ENCODE measurements around the gene METRN.
"Not testable (repeated sequence)": the region's sequence is repeated elsewhere in the genome, so short reads cannot be mapped to it uniquely, and the experiment has no call there.

Gene METRN

DNA sequence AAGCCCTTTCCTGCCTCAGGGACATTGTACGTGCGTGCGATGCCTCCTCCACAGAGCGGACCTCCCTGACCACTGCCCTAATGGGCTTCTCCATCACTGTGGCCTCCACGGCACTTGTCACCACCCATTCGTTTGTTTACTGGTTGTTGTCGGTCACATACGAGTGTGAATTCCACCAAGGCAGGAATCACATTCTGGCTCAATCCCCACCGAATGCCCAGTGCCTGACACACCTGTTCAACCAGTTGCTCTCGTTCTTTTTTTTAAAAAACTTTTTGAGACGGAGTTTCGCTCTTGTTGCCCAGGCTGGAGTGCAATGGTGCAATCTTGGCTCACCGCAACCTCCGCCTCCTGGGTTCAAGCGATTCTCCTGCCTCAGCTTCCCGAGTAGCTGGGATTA, 23.7 kb upstream of the METRN start:
- not testable (repeated sequence) for DNase-seq (ENCODE audit: low read depth)

DNA sequence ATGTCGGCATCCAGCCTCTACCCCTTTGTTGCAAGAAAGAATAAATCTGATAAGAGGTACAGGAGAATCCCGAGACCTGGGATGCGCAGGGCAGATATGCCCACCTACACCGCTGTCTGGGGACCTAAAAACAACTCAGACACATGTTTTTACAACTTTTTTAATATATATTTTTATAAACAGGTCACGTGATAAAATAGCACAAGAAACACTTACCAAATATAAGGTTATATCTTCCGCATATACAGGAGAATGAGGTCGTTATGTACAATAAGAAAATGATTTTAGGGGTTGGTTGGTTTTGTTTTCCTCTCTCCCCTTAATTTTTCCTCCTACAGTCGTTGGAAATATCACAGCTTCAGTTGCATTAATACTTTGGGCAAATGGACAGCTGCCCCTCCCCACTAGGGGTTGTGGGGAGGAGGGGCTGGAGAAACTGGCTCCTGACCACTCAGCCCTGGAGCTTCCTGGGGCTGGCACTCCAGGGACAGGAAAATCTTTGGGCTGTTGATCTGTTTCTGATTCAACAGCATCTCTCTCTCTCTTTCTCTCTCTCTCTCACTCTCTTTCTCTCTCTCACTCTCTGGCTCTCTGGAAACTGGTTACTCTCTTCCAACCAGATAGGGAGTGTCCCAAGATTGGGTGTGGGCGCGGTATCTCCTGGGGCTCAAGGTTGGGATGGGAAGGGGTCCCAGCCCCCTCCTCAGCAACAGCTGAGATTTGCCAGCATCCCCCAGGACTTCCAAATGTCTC, 22.4 kb upstream of the METRN start:
- DNase-seq (ENCODE audit: low read depth): no peak

DNA sequence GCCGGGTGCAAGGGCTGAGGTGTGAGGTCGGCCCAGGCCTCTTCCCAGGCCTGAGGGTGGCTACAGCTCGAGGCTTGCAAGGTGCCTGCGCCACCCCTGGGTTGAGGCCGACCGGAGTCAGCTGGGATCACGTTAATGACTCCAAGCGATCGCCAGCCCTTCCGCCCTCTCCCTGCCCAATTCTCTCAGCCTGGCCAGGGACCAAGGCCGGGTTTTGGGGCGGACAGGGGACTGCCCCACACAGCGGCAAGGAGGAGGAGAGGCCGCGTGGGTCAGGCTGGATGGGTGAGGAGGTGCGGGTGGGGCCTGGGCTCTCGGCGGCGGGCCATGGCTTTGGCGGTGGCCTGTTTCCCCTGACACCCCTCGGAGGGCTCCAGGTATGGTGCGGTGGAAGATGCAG, 21.6 kb upstream of the METRN start:
- DNase-seq (ENCODE audit: low read depth): no peak

GRCh38 chr16:693766-694165, 21.2 kb upstream of the METRN start:
- no peak for DNase-seq (ENCODE audit: low read depth)

GRCh38 chr16:694187-694862, 20.6 kb upstream of the METRN start:
- no peak for DNase-seq (ENCODE audit: low read depth)

DNA sequence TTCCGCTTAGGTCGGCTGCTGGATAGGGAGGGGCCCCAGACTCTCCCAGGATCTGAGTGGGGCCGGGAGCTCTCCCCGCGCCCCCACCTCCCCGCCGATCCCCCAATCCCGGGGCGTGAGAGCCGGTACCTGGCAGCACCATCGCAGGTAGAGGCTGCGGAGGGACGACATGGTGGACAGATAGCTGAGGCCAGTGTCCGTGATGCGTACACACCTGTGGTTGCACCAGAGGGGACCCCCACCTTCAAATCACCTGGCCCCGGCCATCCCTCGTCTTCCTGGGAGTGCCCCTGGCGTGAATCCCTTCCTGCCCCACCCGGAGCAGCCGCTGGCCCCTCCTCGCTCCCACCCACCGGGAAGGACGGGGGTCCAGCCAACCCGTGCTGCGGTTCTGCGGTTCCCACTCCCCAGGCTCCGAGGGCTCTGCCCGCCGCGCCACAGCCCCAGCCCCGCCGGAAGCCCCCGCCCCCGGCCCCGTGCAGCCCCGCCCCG, 20.0 kb upstream of the METRN start:
- DNase-seq (ENCODE audit: low read depth): no peak

DNA sequence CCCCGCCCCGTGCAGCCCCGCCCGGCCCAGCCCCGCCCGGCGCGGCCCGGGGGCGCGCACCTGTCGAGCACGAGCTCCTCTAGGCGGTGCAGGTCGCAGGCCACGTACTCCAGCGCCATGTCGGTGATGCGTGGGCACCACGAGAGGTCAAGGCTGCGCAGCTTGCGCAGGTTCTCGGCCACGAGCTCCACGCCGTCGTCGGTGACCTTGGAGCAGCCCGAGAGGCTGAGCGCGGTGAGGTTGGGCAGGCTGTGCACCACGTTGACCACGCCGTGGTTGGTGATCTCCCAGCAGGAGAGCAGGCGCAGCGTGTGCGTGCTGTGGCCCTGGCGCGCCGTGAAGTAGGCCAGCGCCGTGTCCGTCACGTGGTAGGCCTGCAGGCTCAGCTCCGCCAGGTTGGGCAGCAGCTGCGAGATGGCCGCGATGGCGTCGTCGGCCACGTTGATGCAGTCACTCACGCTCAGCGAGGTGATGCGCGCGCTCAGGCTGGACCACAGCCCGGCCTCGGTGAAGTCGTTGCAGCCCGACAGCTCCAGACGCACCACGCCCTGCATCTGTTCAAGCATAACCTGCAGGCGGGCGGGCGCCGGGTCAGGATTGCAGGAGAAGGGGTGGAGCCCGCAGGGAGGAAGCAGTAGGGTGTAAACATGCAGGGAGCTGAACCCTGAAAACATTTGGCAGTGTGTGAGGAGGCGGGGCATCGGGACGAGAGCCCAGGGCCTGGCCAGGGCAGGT, 19.4 kb upstream of the METRN start:
- DNase-seq (ENCODE audit: low read depth): no peak

DNA sequence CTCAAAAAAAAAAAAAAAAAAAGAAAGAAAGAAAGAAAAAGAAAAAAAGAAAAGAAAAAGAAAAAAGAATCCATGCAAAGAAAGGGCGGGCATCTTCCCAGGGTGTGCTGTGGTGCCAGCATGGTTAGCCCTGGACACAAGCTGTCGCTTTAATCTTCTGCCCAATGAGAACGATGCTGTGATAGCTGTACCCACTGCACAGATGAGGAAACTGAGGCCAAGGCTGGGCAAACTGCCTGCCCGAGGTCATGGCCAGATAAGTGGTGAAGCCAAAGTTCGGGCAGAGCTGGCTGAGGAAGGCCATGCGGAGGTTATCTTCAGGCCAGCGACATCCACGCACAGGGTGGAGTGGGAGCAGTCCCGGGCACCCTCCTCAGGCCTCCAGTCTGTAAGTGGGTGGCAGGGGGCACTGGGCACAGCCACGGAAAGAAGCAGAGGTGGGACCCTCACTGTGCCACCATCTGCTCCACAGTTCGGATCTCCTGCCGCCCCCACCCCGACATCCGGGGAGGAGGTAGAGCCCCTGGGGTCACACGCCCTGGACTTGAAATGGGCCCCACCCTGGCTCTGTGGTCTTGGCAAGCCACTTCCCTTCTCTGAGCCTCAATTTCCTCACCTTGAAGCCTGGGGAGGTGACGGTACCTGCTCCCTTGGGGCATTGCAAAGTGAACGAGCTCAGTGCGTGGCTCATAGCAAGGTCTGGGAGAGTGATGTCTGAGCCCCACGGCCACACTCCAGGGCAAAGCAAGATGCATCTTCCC, 15.8 kb upstream of the METRN start:
- DNase-seq (ENCODE audit: low read depth): no peak

- no peak for DNase-seq (ENCODE audit: low read depth)
Observed at GRCh38 chr16:700684-701584, 14.0 kb upstream of the METRN start.

DNA sequence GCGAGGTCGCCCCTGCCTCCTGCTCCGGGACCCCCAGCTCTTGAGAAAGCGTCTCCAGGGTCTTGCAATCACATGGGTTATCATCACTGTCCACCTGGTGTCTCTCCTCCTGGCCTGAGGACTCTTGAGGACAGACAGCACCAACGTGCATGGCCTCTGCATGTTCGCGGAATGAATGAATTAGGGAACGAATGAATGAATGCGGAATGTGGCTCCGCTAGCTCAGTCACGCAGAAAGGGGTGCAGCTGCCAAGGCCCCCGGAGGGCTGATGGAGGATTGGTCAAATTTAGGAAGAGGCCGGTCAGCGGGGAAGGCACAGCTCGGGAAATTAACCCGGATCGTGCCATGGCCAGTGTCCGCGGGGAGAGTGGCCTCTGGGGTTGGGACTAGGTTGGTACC, 12.6 kb upstream of the METRN start:
- DNase-seq (ENCODE audit: low read depth): no peak

DNA sequence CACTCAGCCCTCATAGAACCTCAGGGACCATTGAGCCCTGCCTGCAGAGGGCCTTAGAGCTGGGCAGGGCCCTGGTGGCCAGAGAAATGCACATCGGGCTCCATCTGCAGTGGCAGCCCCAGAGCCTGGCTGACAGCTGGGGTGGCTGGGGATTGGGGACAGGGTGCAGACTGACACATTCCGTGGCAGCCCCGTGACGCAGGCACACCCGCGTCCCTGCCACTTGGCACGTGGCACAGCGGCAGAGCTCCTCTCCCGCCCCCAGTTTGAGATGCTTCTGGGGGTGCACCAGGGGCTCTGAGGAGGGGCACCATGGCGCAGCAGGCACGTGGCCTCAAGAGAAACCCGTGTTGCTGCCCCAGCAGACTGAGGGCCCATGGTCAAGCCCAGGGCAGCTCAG, 11.5 kb upstream of the METRN start:
- DNase-seq (ENCODE audit: low read depth): no peak

- no peak for DNase-seq (ENCODE audit: low read depth)
Observed at GRCh38 chr16:704047-704446, 10.9 kb upstream of the METRN start.

DNA sequence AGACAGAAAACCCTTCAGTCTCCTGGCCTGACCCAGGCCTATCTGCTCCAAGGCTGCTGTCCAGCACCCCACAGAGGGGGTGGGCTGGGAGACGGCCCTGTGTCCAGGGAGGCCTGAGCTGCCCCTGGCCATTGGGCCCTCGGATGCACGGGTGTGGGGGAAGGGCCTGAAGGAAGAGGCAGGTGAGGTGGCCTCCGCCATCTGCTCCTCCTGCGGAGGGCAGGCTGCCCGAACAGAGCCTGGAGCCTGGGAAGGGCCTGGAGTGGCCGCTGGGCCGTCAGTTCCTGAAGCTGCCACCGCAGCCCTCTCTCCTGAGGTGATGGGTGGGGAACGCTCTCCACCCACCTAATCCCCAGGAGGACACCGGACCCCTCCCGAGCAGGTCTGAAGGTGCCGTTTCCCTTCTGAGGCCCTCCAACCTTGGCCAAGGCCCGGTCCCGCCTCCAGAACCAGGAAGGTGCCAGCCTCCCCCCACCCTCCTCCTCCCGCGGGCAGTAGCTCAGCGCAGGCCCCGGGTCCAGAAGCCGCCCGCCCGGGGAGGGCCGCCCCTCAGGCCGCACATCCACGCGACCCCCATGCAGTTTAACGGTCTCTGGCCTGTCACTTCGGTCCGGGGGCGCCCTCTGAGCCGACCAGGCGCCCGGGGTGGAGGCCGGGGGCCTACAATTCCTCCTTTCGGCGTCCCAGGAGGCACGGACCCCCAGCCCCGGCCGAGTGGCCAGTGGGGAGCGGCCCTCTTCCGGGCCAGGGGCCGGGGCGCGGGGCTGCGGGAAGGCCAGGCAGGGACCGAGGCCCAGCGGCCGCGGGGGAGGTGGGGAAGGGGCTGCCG, 10.2 kb upstream of the METRN start:
- DNase-seq (ENCODE audit: low read depth): no peak

- no peak for DNase-seq (ENCODE audit: low read depth)
Observed at GRCh38 chr16:705431-706188, 9.3 kb upstream of the METRN start, which contains the start of gene FBXL16. FBXL16 (minus strand) TSS chr16:705801; CDS start chr16:697405, 8,396 bp downstream.

- DNase-seq (ENCODE audit: low read depth): no peak
Observed at GRCh38 chr16:706189-707061, 8.5 kb upstream of the METRN start.

- no peak for DNase-seq (ENCODE audit: low read depth)
Observed at GRCh38 chr16:707062-707538, 7.8 kb upstream of the METRN start.

- no peak for DNase-seq (ENCODE audit: low read depth)
Observed at GRCh38 chr16:708019-708418, 6.9 kb upstream of the METRN start.

DNA sequence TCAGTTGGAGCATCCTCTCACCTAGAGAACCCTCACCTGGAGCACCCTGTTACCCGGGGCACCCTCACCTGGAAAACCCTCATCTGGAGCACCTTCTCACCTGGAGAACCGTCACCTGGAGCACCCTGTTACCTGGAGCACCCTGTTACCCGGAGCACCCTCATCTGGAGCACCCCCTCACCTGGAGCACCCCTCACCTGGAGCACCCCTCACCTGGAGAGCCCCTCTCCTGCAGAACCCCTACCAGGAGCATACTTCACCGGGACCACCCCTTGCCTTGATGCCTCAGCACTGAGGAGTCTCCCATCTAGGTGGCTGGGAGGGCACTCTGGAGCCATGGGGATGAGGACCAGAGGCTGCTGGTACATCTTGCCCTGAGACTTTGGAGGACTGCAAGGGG, 6.0 kb upstream of the METRN start:
- no peak for DNase-seq (ENCODE audit: low read depth)

Measured in iris pigment epithelial cell (primary cell).